ENCODE measurements around the gene JPT2. TPM values are rescaled to one million over a fixed set of nuclear protein-coding genes. Genes with fewer than 3 reads are reported as not detected.
"Not testable (repeated sequence)": the region's sequence is repeated elsewhere in the genome, so short reads cannot be mapped to it uniquely, and the experiment has no call there.

JPT2 gene
- total RNA-seq, 2 experiments from 2014 or later, result 61.5 to 62.2 TPM

GRCh38 chr16:1713933-1714332, 35.9 kb downstream of the JPT2 start:
- no peak for DNase-seq
- CTCF ChIA-PET, result no interaction called here
- no peak overlapping the region for H3K27ac Mint-ChIP-seq
- ATAC-seq, result no peak
- H3K36me3 Mint-ChIP-seq (ENCODE audit: low read depth), result no peaks in the 10 kb centered on the region
- no peaks in the 10 kb centered on the region for H3K27me3 Mint-ChIP-seq
- H3K4me1 Mint-ChIP-seq (ENCODE audit: low read depth), result peaks cover 30% of the 10 kb centered on the region
- no peak overlapping the region for H3K4me3 Mint-ChIP-seq
- no peak for TF ChIP-seq CTCF (IDR thresholded peaks at IDR 0.05)
- H3K9me3 Mint-ChIP-seq, result no peaks in the 10 kb centered on the region
- intact Hi-C loops (cut with micrococcal nuclease), result no loop called here
- POLR2A ChIA-PET, result no interaction called here

- H3K27ac Mint-ChIP-seq, result no peak overlapping the region
- ChIA-PET CTCF (interaction anchor here (1.1 to 1.3 kb wide), 2 partner anchors 9 kb away, joined by 3 read pairs; partner anchors contain the start of gene MAPK8IP3), POLR2A (no interaction called here)
- intact Hi-C loops (cut with micrococcal nuclease), result no loop called here
- ATAC-seq (no peak), DNase-seq (no peak)
- H3K4me1 Mint-ChIP-seq (ENCODE audit: low read depth), result peaks cover 23% of the 10 kb centered on the region
- no peak overlapping the region for H3K4me3 Mint-ChIP-seq
- H3K36me3 Mint-ChIP-seq (ENCODE audit: low read depth), result no peaks in the 10 kb centered on the region
- no peaks in the 10 kb centered on the region for H3K9me3 Mint-ChIP-seq
- H3K27me3 Mint-ChIP-seq, result no peaks in the 10 kb centered on the region
- TF ChIP-seq CTCF (IDR thresholded peaks at IDR 0.05), result no peak
These were observed 37.1 kb downstream of the JPT2 start for GRCh38 chr16:1715220-1715619.

GRCh38 chr16:1718236-1718635, 40.2 kb downstream of the JPT2 start:
- ATAC-seq; H3K36me3 Mint-ChIP-seq (ENCODE audit: low read depth); H3K27me3 Mint-ChIP-seq; H3K27ac Mint-ChIP-seq; H3K4me3 Mint-ChIP-seq; H3K9me3 Mint-ChIP-seq; DNase-seq; intact Hi-C loops (cut with micrococcal nuclease): not testable (repeated sequence)
- ChIA-PET CTCF (interaction anchor here (1.5 kb wide), 1 partner anchor 12 kb away, joined by 8 read pairs; the partner anchor contains the start of gene MAPK8IP3), POLR2A (interaction anchor here (1.7 kb wide), 1 partner anchor 10 kb away, joined by 5 read pairs; no protein-coding TSS in a partner anchor)
- H3K4me1 Mint-ChIP-seq (ENCODE audit: low read depth), result peaks cover 28% of the 10 kb centered on the region

- DNase-seq; H3K36me3 Mint-ChIP-seq (ENCODE audit: low read depth); H3K4me3 Mint-ChIP-seq; H3K27me3 Mint-ChIP-seq; intact Hi-C loops (cut with micrococcal nuclease); H3K27ac Mint-ChIP-seq; H3K9me3 Mint-ChIP-seq; ATAC-seq: not testable (repeated sequence)
- ChIA-PET CTCF (interaction anchor here (0.7 to 1.4 kb wide), 2 partner anchors 8 to 14 kb away, joined by 3 to 7 read pairs; partner anchors contain the start of gene MAPK8IP3), POLR2A (interaction anchor here (1.7 kb wide), 1 partner anchor 12 kb away, joined by 5 read pairs; no protein-coding TSS in a partner anchor)
- H3K4me1 Mint-ChIP-seq (ENCODE audit: low read depth), result peaks cover 25% of the 10 kb centered on the region
These were observed 41.6 kb downstream of the JPT2 start for GRCh38 chr16:1719559-1720229.

- Mint-ChIP-seq H3K36me3 (ENCODE audit: low read depth) (peaks cover 2% of the 10 kb centered on the region), H3K9me3 (no peaks in the 10 kb centered on the region), H3K27me3 (no peaks in the 10 kb centered on the region), H3K4me1 (ENCODE audit: low read depth) (peaks cover 25% of the 10 kb centered on the region), H3K4me3 (no peak overlapping the region), H3K27ac (no peak overlapping the region)
- ChIA-PET CTCF (interaction anchor here (0.7 kb wide), 1 partner anchor 10 kb away, joined by 3 read pairs; no protein-coding TSS in a partner anchor), POLR2A (no interaction called here)
- intact Hi-C loops (cut with micrococcal nuclease), result no loop called here
- TF ChIP-seq CTCF (IDR thresholded peaks at IDR 0.05), result no peak
- no peak for DNase-seq
- no peak for ATAC-seq
These were observed 43.3 kb downstream of the JPT2 start for GRCh38 chr16:1721372-1721771.

Data from activated CD8-positive, alpha-beta T cell treated with anti-CD3 and anti-CD28 coated beads for 36 hours (primary cell).